A172 (cell line): Measurements from ENCODE around the gene MAP2K3. TPM values are rescaled to one million over a fixed set of nuclear protein-coding genes. Genes with fewer than 3 reads are reported as not detected.

Experiments used
- DNase-seq: peaks from one replicate; pipeline ENCODE4 v3.0.0-alpha.2; 2015; ENCODE audit warnings: low spot score
- total RNA-seq: library from RNA; depleted of rRNA; stranded (reverse); fragments of >200 nt; shearing (Covaris generic); gene quantifications from 2 replicates; pipeline ENCODE4 v1.2.3, GENCODE V29; 2014

The MAP2K3 gene
- total RNA-seq, 1 experiment from 2014 or later = 16.8 TPM

DNA sequence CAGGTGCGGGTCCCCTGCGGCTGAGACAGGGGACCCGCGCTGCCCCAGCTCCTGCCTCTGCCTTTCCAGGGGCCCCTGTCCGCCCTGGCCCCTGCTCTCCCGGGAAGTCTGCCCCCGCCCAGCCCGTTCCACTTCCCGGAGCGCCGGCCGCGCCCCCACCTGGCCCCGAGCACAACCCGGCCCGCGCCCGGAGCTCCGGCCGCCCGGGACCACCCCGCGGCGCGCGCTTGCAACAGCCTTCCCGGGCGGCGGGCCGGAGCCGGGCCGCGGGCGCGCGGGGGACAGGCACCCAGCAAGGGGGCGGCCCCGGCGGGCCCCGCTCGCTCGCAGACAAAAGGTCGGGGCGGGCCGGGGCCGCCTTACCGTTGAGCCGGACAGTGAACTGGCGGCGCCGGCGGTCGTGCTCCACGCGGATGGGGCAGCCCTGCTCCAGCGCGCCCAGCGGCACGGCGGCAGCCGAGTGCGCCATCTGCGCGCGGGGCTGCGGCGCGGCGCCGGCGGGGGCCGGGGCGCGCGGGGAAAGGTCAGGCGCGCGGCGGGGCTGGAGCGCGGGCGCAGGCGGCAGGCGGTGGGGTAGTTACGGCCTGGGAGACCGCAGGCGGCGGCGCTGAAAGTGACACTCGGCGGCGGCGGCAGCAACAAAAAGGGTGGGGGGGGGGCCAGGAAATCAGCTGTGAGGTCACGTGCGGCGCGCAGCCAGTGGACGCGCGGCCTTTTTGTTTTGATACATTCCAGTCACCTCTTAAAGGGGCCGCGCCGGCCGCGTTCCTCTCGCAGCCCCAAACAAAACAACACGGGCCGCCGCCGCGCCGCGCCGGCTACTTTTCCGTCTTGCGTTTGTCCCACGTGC is 31.5 kb upstream of the MAP2K3 start, which contains the start of gene NATD1:
Gene NATD1, minus strand, starts transcription at position 615 of the 850 bp plus-strand sequence. Its CDS starts 146 bp downstream, at position 469.
- peak; percentile 77 for DNase-seq

DNA sequence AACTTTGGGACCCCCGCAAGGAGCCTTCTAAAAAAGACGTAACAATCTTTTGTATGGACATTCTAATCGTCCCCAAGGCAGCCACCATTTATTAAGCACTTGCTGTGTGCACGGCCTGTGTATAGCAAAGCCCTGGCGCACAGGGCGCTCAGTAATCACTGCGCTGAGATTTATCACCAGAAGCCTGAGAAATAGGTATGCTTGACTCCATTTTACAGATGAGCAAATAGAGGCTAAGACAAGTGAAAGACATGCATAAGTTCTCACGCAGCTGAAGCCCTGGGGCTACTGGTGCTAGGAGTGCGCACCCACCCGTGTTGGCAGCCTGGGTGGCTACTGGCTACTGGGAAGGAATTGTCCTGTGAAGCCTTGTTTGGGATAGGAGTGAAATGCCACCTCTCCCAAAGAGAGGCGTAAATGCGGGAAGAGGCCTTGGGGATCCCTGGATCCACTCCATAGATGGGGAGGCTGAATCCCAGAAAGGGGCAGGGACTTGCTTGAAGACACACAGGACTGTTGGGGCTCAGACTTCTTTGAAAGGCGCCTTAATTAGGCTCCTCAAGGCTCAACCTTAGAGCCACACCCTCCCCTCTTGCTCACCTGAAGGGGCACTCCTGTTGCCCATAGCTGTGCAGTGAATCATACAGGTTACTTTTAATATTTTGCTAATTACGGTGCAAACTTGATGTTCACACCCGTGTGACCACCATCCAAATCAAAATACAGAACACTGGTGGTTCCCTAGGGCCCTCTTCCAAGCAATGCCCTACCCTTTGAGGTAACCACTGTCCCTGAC is 30.7 kb upstream of the MAP2K3 start:
- no peak for DNase-seq

DNA sequence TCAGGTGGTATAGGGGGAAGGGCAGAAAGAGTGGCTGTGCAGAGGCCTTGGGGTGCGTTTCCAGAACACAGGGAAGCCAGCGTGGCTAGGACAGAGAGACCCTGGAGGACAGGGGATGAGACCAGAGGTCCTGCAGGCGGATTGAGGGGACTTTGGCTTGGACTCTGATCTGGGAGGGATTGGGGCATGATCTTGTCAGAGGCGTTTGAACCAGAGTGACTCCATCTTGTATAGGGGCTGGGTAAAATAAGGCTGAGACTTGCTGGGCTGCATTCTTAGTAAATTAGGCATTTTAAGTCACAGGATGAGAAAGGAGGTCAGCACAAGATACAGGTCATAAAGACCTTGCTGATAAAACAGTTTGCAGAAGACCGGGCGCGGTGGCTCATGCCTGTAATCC is 25.9 kb upstream of the MAP2K3 start:
- no peak for DNase-seq

DNA sequence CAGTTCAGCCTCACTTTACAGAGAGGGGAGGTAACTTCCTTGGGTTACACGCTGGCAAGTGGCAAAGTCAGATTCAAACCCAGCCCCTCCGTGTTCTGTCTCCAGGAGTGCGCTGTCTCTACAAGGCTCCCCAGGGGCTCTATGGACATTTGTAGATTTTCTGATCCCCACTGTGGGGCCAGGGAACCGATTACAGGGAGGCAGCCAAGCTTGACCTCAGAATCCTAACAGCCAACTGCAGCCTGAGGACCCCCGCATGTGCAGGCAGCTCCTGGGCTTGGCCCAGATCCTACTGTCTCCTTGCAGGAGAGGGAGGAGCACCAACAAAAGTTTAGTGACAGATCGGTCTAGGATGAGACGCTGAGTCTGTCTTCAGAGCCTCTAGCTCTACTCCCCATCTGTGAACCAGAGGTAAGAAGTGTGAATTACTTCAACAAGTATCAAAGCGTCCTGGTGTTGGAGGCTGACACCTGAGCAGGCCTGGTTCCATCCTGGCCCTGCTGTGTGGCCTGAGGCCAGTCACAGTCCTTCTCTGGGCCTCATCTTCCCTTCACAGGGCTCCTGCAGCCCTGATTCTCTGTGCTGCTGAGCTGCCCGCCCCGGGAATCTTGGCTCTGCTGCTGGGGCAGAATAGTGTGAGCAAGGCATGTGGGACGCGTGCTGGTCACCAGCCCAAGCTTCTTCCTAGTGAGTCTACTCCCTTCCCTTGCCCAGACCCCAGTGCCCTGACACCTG is 22.1 kb upstream of the MAP2K3 start:
- DNase-seq = no peak

DNA sequence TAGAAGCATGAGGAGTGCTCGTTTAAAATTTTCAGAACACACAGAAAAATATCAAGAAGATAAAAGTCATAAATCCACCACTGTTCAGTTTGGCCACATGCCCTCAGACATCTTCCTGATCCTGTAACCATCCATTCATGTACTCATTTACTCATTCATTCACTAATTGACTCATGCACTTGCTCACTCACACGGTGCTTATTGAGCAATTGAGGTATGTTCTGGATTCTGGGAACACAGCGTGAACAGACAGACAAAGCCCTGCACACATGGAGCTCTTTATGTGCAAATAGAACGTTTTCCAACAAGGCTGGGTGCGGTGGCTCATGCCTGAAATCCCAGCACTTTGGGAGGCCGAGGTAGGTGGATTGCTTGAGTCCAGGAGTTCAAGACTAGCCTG is 21.1 kb upstream of the MAP2K3 start:
- no peak for DNase-seq

DNA sequence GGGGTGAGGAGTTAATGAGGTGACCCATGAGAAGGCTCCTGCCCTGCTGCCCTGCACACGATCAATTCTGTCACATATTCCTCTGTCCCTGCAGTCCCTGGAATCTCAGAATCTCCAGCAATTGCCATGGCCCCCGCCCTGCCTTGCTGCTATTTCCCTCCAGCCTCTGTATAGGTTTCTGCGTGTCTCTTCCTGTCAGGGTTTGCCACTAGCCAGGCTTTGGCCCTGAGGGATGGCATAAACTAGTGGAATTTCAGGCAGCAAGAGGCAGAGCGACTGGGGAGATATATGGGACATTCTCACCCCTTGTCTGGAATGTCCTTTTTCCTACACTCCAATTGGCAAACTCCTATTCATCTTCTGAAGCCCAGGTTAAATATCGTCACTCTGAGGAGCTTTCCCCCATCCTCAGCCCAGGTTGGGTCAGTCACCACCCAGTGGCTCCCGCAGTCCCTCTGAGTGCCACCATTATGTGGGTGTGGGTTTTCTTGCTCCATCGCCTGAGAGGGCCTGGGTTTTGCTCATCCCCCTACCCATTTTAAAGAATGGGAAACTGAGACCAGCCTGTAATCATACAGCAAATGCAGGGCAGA is 15.8 kb upstream of the MAP2K3 start:
- no peak for DNase-seq

DNA sequence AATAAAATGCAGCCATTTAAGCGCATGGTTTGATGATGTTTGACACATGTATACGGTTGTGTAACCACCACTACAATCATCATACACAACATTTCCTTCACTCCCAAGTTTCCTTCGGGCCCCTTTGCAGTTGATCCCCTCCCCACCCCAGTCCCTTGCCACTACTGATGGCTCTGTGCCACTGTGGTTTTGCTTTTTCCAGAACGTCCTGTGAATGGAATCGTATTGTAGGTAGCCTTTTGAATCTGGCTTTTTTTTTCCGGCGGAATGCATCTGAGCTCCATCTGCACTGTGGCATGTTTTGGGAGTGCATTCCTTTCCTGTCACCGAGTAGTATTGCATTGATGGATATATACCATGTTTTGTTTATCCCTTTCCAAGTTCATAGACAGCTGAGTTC is 15.1 kb upstream of the MAP2K3 start:
- no peak for DNase-seq

DNA sequence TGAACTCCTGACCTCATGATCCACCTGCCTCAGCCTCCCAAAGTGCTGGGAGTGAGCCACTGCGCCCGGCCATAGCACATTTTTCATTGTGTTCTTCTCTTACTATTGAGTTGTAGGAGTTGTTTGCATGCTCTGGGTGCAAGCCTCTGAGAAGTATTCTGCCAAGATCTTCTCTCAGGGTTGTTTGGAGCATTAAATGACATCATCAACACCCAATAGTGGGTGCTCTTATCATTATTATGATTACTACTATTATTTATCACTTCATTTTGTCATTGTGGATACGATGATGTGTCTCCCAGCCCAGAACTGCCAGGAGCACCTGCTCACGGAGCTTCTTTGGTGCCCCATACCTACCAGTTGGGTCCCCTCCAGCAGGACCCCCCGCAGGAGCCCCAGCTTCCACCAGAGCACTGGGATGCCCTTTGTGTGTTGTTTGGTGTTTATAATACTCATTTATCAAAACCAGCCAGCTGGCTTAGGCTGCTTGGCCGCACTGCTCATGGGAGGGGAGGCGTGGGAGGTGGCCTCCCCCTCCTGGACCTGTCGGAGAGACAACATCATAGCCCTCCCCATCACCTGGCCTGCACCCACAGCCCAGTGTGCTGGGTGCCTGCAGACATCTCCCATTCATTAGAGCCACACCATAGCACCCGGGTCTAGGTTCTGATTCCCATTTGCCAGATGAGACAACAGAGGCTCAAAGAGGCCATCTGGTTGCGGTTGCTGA is 12.9 kb upstream of the MAP2K3 start:
- DNase-seq = no peak

DNA sequence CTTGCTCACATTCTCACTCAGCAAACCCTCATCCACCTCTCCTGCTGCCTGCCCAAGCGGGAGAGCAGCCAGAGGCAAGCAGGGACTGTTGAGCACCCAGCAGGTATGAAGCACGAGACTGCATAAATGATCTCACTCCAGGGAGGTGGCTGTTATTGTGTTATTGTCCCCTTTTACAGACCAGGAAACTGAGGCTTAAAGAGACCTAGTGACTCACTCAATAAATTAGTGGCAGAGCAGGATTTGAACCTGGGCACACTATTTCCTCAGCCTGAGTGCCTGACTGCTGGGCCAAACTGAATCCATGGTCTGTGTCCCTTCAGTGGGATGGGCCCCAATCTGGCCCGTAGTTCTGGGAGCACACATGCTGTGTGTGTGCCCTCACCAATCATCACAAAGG is 12.3 kb upstream of the MAP2K3 start:
- DNase-seq = no peak

DNA sequence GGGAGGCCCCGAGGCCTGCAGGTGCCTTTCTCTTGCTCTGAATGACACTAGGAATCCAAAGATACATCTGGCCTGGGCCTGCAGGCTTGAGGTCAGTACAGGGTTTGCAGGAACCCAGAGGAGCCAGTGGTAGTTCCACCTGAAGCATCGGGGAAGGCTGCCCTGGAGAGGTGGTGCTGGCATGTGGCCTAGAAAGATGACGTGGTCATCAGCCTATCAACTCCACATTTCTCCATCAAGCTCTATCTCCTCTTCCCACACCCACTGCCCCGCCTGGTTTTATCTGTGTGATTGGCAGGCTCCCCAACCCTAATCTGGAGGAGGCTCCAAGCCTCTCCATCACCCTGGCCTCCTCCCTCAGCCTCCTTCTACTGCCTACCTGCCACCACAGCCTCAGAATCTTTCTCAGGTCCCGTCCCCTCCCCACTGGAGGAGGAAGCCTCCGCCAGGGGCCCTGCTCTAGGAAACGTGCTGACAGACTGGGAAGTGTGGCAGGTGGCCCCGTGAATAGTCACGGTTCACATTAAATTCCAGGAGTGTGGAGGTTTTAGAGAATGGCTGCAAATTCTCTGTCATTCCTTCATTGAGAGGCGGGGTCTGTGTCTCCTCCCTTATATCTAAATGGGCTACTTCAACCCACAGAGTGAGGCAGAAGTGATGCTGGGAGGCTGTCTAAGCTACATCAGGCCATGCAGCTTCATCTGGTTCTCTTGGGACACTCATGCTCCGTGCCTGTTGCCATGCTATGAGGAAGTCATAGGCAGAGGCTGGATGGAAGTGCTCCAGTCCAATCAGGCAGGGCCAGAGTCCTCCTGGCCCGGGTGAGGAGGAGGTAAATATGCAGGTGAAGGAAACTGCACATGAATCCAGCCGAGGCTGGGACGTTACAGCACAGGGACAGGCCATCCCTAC is 11.4 kb upstream of the MAP2K3 start:
- DNase-seq = no peak

DNA sequence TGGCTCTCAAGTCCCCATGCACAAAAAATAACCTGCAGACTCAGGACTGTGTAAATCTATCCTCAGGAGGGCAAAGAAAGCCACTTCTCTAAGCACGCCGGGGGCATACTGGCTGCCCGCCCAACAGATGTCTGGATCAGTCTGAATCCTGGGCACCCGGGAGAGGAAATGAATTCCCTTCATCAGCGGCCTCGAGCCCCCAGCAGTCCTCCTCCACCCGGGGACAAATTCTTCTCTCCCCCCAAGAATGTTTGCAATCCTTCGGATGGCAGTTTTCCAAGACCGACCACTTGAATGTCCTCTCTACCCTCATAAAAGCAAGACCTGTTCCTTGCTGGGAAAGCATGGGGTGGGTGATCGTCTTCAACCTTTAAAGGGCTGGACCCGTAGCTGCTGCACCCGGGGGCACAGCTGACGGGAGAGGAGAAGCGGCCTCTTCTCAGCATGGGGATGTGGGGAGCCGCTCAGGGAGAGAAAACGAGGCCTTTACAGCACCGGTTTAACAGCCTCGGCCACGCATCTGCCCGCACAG is 9.4 kb upstream of the MAP2K3 start:
- no peak for DNase-seq

DNA sequence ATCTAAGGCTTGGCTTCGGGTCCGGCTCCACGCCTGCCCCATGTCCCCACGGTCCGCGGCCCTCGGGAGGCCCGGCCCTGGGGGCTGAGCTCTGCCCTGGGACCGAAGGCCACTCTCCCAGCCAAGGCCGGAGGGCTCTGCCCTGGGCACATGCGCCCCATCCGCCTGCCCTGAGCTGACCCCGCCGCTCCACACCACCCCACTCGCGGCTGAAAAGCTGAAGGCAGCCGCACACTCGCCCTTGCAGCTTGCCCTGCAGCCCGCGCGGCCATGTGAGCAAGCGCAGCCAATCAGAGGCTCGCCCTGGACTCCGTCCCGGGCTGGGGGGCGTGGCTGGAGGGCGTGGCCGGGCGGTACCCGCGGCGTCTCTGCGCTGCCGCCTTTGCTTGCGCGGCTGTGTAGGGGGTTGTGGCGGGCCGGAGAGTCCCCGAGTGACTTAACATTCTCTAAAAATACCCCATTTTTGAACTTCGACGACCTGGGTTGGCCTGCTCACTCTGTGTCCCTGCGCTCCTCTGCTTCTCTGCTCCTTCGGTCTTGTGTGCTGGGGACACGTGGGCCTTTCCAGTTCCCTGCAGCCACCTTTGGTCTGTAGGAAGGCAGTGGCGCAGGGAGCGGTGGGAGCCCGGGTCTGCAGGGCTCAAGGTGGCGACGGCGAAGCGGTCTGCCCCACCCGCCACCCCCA is 8.8 kb upstream of the MAP2K3 start:
- peak; percentile 59 for DNase-seq

DNA sequence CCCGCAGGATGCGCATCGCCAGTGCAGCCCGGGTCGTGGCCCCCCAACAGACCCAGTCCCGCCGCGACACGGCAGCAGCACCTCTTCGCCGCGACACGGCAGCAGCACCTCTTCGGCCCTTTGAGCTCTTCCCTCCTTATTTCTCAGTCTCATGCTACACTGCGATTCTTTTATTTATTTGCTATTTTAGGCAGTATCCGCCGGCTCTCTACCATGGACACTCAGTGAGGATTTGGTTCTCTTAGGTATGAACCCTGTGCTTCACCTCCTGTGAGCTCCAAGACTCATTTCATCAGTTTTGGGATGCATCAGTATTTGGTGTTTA is 8.3 kb upstream of the MAP2K3 start:
- DNase-seq = no peak

DNA sequence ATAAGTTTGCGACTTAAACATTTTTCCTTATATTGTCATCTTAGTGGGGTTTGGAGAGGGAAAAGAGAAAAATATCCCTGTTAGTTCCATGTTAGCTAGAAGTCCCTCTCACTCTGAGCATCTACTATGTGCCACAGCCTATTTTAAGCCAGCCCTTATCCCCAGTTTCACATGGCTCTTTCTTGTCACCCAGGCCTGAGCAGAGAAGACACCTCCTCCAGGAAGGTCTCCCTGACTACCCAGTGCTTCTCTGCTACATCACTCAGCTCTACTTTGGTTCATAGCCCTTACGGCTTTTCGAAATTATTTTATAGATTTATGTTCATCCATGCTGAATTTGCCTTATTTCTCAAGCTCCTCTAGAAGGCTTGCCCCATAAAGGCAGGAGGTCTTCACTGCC is 7.2 kb upstream of the MAP2K3 start:
- no peak for DNase-seq

DNA sequence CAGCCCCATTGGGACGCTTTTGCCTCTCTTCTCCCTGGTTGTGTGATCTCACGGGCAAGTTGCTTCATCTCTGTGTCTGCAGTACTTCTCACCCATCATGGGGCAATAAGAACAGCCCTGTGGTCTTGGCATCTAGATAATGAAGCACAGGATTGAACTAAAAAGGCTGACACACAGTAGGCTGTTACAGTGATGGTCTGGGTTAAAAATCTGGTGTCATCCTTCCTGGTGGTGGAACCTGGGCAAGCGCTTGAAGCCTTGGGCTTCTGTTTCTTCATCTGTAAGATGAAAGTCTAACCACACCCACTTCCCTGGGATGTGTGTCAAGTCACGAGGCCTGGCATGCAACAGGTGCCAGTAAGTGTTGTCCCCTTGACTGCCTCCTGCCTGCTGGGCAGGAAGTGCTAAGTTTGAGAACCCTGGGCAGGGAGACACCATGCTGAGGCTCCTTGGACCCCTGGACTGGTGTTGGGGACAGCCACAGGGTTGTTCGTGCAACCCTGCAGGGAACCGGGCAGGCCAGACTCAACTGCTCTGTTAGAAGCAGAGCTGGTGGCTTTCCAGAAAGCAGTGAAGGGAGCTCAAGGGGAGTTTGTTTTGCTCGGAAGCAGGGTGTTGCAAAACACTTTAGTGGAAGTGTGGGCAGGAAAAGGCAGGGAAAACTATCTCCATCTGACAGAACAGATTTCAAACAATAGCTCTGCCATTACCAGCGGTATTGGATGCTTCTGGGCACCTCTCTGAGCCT is 5.9 kb upstream of the MAP2K3 start:
- peak; percentile 58 for DNase-seq

DNA sequence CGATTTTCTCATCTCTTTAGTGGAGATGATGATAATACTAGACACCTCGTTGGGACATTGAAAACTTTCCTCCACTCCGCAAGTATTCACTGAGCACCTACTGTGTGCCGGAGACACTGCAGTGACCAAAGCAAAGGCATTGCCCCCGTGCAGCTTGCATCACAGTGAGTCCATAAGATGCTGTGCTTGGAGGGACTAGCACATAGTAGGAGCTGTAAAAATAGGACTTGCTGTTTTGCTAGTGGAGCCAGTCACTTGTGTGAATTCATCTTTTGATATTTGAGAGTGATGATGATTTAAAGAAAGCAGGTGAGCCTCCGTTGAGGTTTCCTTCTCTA is 5.3 kb upstream of the MAP2K3 start:
- DNase-seq = no peak

DNA sequence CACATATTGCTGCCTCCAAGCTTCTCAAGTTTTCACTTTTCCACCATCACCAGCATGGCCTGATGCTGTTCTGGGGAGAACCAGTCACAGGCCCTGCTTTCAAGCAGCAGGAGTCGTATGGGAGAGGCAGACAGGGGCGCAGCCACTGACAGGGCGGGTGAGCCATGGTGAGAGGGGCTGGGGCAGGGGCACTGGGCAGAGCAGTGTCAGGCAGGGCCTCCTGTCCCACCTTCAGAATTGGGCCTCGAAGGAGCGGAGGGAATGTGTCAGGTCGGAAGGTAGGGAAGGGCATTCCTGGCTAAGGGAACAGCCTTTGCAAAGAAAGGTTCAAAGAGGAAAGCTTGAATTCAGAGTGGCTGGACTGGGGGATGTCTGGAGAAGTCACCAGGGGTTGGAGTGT is 4.9 kb upstream of the MAP2K3 start:
- no peak for DNase-seq

DNA sequence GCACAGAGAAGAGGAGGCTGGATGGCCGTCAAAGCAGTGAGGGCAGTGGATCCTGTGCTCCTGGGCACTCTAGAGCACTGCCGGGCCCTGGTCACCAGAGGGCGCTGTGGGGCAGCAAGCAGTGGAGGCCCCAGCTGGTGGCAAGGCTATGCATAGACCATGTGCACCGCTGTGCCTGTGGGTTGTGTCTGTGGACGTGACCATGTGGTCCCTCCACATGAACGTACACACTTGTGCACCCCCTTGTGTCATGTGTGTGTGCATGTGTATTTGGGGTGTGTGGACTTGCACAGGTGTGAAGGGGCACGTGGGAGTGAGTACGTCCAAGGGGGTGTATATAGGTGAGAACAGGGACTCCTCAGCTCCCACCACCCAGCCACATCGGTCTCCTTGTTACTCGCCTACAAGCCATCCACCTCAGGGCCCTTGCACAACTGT is 4.4 kb upstream of the MAP2K3 start:
- peak; percentile 83 for DNase-seq

DNA sequence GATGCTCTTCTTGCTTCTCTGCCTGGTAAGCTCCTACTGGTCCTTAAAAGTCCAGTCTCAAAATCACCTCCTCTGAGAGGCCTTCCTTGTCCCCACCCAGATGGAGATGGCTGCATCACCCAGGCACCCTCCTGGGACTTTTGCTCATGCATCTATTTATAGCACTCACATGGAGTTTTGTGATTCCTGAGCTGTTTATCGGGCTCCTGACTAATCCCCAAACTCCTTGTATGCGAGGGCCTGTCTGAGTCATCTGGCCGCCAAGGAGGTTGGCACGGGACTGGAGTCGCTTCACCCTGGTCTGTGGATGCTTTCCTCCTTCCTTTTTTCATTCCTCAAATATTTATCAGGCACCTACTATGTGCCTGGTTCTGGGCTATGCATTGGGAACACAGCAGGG is 2.3 kb upstream of the MAP2K3 start:
- DNase-seq = peak; percentile 99
